Activated T-cell treated with anti-CD3 and anti-CD28 coated beads, Interleukin-2, amount 50 U/mL, for 1 hour (primary cell): Measurements from ENCODE around the gene GGPS1.
A peak's percentile ranks its signal among the peaks of the same experiment; 100 is the strongest.
"Not testable (repeated sequence)": the region's sequence is repeated elsewhere in the genome, so short reads cannot be mapped to it uniquely, and the experiment has no call there.

ENCODE experiments used
- DNase-seq: peaks from one replicate; pipeline ENCODE4 v3.0.0-alpha.2; 2020

Gene GGPS1

DNA sequence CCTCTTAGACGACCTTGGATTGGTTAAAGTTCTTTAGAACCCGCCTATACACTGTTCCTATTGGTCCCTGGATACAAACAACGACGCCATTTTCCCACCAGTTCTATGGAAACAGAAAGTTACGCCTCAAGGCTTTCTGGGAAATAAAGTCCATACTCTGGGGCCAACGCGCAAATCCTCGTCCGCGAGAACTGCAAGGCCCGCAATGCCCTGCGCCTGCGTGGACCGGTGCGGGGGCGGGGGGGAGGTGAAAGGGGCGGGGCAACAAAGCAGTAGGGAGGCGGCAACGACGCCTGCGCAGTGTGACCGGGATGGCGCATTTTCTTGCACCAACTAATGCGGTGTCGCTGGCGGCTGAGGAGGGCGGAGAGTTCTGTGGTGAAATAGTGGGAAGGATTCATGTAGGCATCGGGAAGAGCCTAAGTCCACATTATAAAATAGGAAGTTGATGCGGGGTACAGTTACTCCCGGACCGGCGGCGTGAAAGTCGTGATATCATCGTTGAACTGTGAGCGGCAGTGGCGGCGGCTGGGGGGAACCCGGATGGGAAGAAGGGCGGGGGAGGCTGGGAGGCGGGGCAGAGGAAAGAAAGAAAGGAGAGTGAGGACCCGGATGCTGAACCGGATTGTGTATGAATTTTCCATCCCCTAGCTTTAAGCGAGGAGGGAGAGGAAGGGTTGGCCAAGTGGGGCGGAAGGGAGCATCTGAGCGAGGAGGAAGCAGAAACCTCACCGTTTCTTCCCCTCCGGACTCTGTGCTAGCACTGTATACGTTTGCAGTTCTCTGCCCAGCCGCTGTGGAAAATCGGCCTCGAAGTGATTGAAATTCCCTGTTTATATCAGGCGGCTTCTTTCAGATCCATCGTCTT, at the start of gene GGPS1:
GGPS1 (plus strand) TSS at position 300 of the 868 bp plus-strand sequence. CDS start 6,695 bp downstream, outside the sequence.
- peak; percentile 98 for DNase-seq

DNA sequence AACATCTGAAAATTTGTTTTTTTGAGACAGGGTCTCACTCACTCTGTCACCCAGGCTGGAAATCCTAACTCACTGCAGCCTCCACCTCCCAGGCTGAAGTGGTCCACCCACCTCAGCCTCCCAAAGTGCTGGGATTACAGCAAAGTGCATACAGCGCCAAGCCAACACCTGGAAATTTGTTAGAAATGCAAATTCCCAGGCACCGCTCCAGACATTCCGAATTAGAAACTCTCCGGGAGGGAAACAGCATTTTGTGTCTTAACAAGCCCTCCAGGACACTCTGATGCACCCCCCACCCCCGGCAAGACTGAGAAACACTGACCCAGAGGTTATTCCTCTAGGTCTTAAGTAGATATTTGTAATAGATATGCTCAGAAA, 49.5 kb upstream of the GGPS1 start:
- DNase-seq, result no peak

GRCh38 chr1:235279694-235280093, 48.7 kb upstream of the GGPS1 start:
- no peak for DNase-seq

DNA sequence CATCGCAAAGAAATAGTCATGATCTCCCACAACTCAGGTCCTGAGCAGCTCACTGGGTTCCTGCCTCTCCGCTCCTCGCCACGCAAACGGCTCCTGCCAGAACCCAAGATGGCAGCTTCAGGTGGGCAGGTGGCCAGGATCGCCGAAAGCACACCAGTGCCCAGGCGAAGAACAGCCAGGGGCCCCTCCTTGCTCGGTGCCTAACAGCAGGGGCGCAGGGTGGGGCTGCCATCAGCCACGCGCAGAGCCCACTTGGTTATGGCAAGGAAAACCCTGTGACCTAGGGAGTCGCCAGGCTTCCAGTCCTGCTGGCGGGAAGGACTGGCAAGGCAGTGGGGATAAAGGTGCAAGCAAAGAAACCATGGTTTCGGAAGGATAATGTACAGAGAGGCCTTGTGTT, 47.9 kb upstream of the GGPS1 start:
- no peak for DNase-seq

DNA sequence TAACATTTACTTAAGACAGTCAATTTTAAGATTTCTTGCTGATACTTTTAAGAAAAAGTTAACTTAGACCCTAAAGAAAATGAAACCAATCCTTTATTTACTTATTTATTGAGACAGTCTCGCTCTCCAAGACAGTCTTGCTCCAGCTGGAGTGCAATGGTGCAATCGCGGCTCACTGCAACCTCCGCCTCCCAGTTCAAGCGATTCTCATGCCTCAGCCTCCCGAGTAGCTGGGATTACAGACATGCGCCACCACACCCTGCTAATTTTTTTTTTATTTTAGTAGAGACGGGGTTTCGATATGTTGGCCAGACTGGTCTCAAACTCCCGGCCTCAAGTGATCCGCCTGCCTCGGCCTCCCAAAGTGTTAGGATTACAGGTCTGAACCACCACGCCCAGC, 44.7 kb upstream of the GGPS1 start:
- not testable (repeated sequence) for DNase-seq

DNA sequence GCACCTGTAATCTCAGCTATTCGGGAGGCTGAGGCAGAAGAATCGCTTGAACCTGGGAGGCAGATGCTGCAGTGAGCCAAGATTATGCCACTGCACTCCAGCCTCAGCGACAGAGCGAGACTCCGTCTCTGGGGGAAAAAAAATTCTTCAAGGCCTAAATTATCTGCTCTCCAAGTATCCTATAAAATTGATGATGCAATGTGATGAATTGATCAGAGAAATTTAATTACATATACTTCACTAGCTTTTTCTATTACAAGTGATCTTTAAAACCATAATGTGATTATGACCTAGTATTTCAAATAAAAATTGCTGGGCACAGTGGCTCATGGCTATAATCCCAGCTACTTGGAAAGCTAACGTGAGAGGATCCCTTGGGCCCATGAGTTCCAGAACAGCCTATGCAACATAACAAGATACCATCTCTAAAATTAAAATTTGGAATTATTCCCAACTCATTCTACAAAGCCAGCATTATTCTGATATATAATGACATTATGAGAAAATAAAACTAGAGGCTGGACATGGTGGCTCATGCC, 44.1 kb upstream of the GGPS1 start:
- no peak for DNase-seq

GRCh38 chr1:235286667-235287066, 41.7 kb upstream of the GGPS1 start:
- DNase-seq, result no peak

DNA sequence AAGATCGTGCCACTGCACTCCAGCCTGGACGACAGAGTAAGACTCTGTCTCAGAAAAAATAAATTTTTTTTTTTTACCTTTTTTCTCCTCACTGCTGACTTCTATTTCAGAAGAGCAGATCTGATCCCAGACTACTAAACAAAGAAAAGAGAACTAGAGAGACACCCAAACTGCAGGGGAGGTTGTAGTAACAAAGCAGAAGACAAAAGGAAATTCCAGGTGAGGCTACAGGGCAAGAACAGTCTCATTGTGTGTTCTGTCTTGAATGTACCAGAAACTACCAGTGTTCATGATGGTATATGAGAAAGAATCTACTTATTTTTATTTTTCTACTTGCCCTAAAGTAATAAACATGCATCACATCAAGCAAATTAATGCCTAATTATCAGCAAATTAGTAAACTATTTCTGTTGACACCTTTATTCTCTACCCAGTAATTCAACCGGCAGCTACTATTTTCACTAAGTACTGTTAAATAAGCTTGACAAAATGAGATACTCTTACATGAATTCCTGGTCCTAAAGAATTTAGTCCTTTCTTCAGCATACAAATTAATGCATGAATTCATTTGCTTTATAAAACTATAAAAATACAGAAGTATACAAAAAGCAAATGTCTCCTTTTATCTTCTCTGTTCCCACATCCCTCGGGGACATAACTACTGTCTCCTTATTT, 41.0 kb upstream of the GGPS1 start:
- no peak for DNase-seq

- DNase-seq, result no peak
Measured at GRCh38 chr1:235289859-235290739, 38.3 kb upstream of the GGPS1 start.

DNA sequence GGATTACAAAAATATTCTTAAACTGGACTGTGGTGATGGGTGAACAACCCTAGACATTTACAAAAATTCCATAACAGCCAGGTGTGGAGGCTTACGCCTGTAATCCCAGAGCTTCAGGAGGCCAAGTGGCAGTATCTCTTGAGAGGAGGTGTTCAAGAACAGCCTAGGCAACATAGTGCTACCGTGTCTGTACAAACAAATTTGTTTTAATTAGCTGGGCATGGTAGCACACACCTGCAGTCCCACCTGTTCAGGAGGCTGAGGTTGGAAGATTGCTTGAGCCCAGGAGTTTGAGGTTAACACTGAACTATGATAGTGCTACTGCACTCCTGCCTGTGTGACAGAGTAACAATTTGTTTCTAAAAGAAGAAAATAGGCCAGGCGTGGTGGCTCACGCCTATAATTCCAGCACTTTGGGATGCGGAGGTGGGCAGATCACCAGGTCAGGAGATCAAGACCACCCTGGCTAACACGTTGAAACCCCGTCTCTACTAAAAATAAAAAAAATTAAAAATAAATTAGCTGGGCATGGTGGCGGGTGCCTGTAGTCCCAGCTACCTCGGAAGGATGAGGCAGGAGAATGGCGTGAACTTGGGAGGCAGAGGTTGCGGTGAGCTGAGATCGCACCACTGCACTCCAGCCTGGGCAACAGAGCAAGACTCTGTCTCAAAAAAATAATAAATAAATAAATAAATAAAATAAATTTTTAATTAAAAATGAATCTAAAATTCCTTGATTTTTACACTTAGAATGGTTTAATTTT, 37.4 kb upstream of the GGPS1 start:
- DNase-seq, result no peak

DNA sequence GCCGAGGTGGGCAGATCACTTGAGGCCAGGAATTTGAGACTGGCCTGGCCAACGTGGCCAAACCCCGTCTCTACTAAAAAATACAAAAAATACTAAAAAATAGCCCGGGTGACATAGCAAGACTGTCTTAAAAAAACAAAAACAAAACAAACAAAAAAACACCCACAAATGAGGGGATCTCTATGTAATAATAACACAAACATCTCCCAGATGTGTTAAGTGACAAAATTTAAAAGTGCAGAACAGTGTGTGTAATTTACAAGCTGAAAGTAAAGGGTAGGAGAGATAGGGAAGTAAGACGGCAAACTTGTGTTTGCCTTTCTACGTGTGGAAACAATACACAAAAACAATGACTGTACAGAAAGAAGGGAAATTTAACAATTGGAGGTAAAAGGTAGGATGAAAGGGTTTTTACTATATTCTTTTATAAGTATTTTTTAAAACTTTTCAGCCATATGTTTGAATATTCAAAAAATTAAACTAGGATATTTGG, 36.7 kb upstream of the GGPS1 start:
- DNase-seq, result no peak

GRCh38 chr1:235292790-235293189, 35.6 kb upstream of the GGPS1 start:
- no peak for DNase-seq

DNA sequence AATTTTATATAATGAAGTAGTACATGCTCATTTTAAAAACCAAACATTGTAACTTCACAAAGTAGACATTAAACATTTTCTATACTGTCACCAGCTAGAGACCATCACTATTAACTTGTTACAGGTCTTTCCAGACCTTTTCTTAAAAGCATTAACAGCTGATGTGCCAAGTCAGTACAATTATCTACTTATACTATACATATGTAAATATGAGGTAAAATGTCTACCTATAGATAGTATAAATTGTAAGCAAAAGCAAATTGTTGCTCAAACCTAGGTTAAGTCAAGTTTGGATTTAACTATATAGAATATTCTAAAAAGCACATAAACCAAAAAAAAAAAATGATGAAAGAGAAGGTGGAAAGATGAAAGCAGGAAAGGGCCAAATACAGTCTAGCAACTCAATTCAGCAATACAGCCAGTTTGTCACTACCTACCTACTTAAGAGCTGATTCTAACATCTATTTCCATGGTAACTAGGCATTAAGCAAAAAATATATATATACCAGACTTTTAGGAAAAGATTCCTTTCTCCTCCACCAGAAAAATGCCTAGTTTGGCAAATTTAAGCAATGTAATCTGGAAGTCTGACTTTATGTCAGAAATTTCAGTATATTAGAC, 34.9 kb upstream of the GGPS1 start:
- DNase-seq, result no peak

DNA sequence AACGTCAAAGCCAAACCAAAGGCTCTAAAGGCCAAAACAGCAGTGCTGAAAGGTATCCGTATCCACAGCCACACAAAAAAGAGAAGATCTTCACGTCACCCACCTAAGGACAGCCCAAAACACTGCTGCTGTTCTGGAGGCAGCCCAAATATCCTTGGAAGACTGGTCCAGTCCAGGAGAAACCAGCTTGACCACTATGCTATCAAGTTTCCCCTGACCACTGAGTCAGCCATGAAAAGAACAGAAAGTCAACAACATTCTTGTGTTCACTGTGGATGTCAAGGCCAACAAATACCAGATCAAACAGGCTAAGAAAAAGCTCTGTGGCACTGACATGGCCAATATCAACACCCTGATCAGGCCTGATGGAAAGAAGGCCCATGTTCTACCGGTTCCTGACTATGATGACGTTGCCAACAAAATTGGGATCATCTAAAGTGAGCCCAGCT, 32.4 kb upstream of the GGPS1 start:
- no peak for DNase-seq

GRCh38 chr1:235296729-235297128, 31.6 kb upstream of the GGPS1 start:
- DNase-seq, result no peak

DNA sequence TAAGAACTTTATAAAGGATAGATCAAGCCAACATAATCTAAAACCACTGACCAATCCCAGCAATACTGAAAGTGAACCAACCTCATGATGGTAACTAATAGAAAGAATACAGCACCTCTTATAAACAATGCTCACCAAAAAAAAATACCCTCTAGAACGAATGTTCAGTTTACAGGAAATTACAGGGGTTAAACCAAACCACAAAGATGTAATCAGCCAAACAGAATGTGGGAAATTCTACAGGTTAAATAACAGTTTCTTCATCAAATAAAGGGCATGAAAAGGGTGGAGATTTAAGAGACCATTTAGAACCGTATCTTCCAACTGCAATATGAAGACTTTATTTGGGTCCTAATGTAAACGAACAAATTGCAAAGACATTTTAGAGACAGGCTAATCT, 30.8 kb upstream of the GGPS1 start:
- no peak for DNase-seq

DNA sequence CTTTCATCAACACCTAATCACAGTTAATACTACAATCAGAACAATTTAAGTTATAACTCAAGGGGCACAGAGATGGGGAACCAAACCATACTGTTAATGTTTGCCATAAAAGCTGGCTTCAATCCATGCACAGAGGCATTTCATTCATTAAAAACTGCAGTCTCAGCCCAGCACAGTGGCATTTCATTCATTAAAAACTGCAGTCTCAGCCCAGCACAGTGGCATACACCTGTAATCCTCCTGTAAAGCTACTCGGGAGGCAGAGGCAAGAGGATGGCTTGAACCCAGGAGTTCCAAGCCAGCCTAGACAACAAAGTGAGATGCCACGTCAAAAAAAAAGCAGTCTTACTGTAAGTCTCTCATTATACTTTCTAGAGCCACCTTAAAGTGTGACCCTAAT, 29.6 kb upstream of the GGPS1 start:
- no peak for DNase-seq

DNA sequence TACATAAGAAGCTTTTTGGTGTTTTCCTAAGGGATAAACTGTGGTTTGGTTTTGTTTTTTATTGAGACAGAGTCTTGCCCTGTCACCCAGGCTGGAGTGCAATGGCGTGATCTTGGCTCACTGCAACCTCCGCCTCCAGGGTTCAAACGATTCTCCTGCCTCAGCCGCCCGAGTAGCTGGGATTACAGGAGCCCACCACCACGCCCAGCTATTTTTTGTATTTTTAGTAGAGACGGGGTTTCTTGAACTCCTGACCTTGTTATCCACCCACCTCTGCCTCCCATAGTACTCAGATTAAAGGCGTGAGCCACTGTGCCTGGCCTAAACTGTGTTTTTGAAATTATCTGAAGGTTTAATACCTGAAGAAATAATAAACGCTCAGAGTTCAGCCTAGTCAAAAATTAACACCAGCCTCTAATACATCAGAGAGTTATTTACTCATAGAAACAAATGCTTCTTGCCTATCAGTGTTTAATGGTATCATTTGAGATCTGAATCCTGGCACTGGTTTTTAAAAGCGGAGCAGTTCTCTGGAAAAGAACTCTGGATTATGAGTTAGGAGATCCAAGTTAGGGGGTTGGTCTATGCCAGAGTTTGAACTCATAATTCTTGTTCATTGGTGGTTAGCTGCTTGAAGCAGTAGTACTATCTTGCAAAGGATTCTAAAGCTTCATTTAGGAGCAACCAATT, 29.1 kb upstream of the GGPS1 start:
- no peak for DNase-seq

DNA sequence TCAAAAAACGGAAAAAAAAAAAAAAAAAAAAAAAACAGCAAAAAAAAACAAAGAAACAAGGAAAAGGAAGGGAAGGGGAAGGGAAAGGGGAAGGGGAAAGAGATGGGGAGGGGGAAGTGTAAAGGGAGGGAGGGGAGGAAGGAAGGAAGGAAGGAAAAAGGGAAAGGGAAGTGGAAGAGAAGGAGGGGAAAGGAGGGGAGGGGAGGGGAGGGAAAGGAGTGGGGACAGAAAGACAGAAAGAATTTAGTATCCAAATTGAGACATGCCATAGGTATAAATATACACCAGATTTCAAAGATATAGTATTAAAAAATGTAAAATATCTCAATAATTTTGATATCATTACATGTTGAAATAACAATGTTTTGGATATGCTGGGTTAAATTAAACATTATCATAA, 26.2 kb upstream of the GGPS1 start:
- no peak for DNase-seq

DNA sequence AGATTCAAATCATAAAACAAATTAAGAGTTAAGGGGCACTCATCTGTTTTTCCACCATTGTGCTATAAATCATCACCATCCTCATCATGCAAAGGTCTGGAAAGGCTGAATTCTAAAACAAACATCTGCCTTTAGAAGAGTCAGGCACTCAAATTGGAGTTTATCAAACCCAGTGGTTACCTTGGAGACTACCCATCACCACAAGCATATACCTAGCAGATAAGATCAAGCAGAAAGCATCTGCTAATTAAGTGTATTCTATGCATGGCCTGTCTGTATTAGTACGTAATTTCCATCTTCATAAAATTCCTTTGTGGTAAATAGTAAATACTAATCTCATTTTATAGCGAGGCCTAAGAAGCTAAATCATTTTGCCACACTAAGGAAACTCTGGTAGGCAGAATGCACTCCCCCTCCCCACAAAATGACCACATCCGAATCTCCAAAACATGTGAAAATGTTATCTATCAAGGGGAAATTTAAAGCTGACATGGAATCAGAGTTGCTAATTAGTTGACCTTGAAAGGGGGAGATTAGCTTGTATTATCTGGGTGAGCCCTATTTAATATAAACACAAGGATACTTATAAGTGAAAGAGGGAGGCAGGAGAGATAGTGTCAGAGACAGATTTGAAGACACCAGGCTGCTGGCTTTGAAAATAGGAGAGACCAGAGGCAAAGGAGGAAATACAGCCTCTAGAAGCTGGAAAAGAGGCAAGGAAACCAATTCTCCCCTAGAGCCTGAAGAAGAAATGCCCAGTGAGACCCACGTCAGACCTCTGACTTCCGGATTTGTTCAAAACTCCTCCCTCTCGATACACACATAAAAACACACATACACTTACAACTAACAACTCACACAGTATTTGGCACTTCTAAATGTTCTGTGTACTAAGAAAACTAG, 23.6 kb upstream of the GGPS1 start:
- DNase-seq, result no peak
